K562 (cell line): ENCODE measurements around the gene SERPINH1. TPM values are rescaled to one million over a fixed set of nuclear protein-coding genes. Genes with fewer than 3 reads are reported as not detected.

Experiments
- EGR1 ChIP-seq: fragments of 450-650 bp; conservative IDR thresholded peaks from 2 replicates; pipeline ENCODE4 v1.6.1; 2017; ENCODE audit warnings: mild to moderate bottlenecking
- EP300 ChIP-seq: IDR thresholded peaks from 2 replicates; pipeline ENCODE4 v1.6.1; 2012; ENCODE audit warnings: low read length, improper control_type of control experiment
- ETV1 ChIP-seq: fragments of 450-650 bp; conservative IDR thresholded peaks from 2 replicates; pipeline ENCODE4 v1.6.1; 2016; ENCODE audit warnings: missing genetic modification characterization, control low read depth, low read depth, missing compliant biosample characterization
- JUN ChIP-seq, 2 experiments: sonication (generic) in 1 of 2; formaldehyde crosslinking in 1 of 2; IDR thresholded peaks; 2 replicates each; pipeline versions ENCODE4 v1.6.1 to v1.8.0; 2012 to 2022; ENCODE audit warnings: borderline replicate concordance in 2 of 2, mild to moderate bottlenecking in 2 of 2, improper control_type of control experiment in 1 of 2, low read depth in 1 of 2, low read length in 1 of 2, missing genetic modification reagents in 1 of 2
- KLF6 ChIP-seq: fragments of 250-450 bp; sonication (Bioruptor Pico); IDR thresholded peaks from 2 replicates; pipeline ENCODE4 v1.4.0; 2020; ENCODE audit warnings: mild to moderate bottlenecking, moderate library complexity, borderline replicate concordance
- MIER1 ChIP-seq: fragments of 450-650 bp; IDR thresholded peaks from 2 replicates; pipeline ENCODE4 v1.6.1; 2016; ENCODE audit warnings: antibody characterized with exemption, mild to moderate bottlenecking, low read depth
- MTF1 ChIP-seq: fragments of 250-450 bp; sonication (Bioruptor Pico); IDR thresholded peaks from 2 replicates; pipeline ENCODE4 v1.9.0; 2021; ENCODE audit warnings: moderate library complexity, mild to moderate bottlenecking, inconsistent platforms, borderline replicate concordance
- NFE2L1 ChIP-seq: fragments of 450-650 bp; IDR thresholded peaks from 2 replicates; pipeline ENCODE4 v1.6.1; 2016; ENCODE audit warnings: missing genetic modification characterization, low read depth, mild to moderate bottlenecking, missing compliant biosample characterization, moderate library complexity, borderline replicate concordance
- RBM25 ChIP-seq: fragments of 200-400 bp; formaldehyde crosslinking; IDR thresholded peaks from 2 replicates; pipeline ENCODE4 v1.6.1; 2018; ENCODE audit warnings: low read length, low read depth, moderate library complexity; ENCODE audit not compliant: severe bottlenecking
- RCOR1 ChIP-seq, 2 experiments: IDR thresholded peaks; 2 replicates each; pipeline ENCODE4 v1.6.1; 2012; ENCODE audit warnings: low read depth in 2 of 2, low read length in 2 of 2, borderline replicate concordance in 1 of 2, improper control_type of control experiment in 1 of 2
- TSHZ1 ChIP-seq: fragments of 250-450 bp; sonication (Bioruptor Pico); IDR thresholded peaks from 2 replicates; pipeline ENCODE4 v1.4.0; 2020; ENCODE audit warnings: mild to moderate bottlenecking, moderate library complexity
- ZC3H8 ChIP-seq: fragments of 450-650 bp; IDR thresholded peaks from 2 replicates; pipeline ENCODE4 v1.6.1; 2017
- ZNF121 ChIP-seq: sonication (generic); formaldehyde crosslinking; conservative IDR thresholded peaks from 2 replicates; pipeline ENCODE4 v1.8.0; 2022; ENCODE audit warnings: missing genetic modification reagents
- ZNF592 ChIP-seq: fragments of 450-650 bp; IDR thresholded peaks from 2 replicates; pipeline ENCODE4 v1.6.1; 2017; ENCODE audit warnings: antibody characterized with exemption, mild to moderate bottlenecking
- ZNF639 ChIP-seq, 2 experiments: fragments of 200-800 bp in 1 of 2; sonication (Bioruptor generic) in 1 of 2; sonication (generic) in 1 of 2; formaldehyde crosslinking in 1 of 2; IDR thresholded peaks in 1 of 2; conservative IDR thresholded peaks in 1 of 2; 2 replicates each; pipeline versions ENCODE4 v1.5.0 to v1.6.1; 2016 to 2020; ENCODE audit warnings: missing compliant biosample characterization in 1 of 2, missing genetic modification characterization in 1 of 2, missing genetic modification reagents in 1 of 2
- ZNF79 ChIP-seq: fragments of 250-450 bp; sonication (Bioruptor Pico); IDR thresholded peaks from 2 replicates; pipeline ENCODE4 v1.4.0; 2020; ENCODE audit warnings: low read depth, mild to moderate bottlenecking, moderate library complexity
- polyA plus RNA-seq, 8 experiments: library from polyadenylated mRNA; depleted of rRNA in 4 of 8; stranded (reverse) in 5 of 8; unstranded in 3 of 8; fragments of >200 nt; fragmentation: Nextera tagmentation in 2 of 8; fragmentation: Illumina TruSeq in 1 of 8; extraction: Ambion mirVana in 2 of 8; extraction: Trizol in 1 of 8; gene quantifications; 2 replicates each; pipeline versions ENCODE4 v1.2.1 to v1.2.3, GENCODE V29; 2011 to 2014; ENCODE audit warnings: inconsistent platforms in 1 of 8, missing spikeins in 1 of 8
- total RNA-seq, 7 experiments: library from RNA; depleted of rRNA in 6 of 7; stranded (reverse); fragments of >200 nt in 6 of 7; fragmentation: Illumina TruSeq in 2 of 7; extraction: Trizol in 2 of 7; gene quantifications; 2 replicates each; pipeline versions ENCODE4 v1.2.1 to v1.2.3, GENCODE V29; 2011 to 2021; ENCODE audit warnings: low replicate concordance in 1 of 7

SERPINH1 gene
- total and polyA plus RNA-seq, 9 of the 15 experiments (the other 6 are each of a cell fraction or from before 2014, with no cell fraction given) = 2.8 to 106 (median 67.9) TPM

GRCh38 chr11:75532200-75533048, 29.6 kb upstream of the SERPINH1 start (continued):
- no peak for TF ChIP-seq TSHZ1
- TF ChIP-seq EP300 = no peak; the same call in 1 of the 2 replicates
- no peak for TF ChIP-seq MTF1 (CRISPR knock-in tag)
- no peak for TF ChIP-seq ETV1 (tag)
- TF ChIP-seq MIER1 = no peak
- TF ChIP-seq ZNF592 = peak; percentile 46; the same call in 1 of the 2 replicates
- TF ChIP-seq ZNF79 (CRISPR knock-in tag) = no peak
- TF ChIP-seq JUN (IDR thresholded peaks at IDR 0.05; ENCODE audit: borderline replicate concordance, low read depth, low read length) = no peak
- no peak for TF ChIP-seq JUN (CRISPR knock-in tag; IDR thresholded peaks at IDR 0.05; ENCODE audit: borderline replicate concordance)
- TF ChIP-seq ZNF121 (CRISPR knock-in tag) = no peak
- TF ChIP-seq KLF6 (CRISPR knock-in tag) = no peak
- TF ChIP-seq RCOR1 (IDR thresholded peaks at IDR 0.05; ENCODE audit: borderline replicate concordance in 1 of 2, low read depth in 2 of 2, low read length in 2 of 2) = peak in 1 of 2 experiments; percentile 19; a peak in 1 of 4 replicates
- no peak for TF ChIP-seq ZC3H8
- no peak for TF ChIP-seq ZNF639 (CRISPR knock-in tag; conservative IDR thresholded peaks at IDR 0.05 in 1 of 2, IDR thresholded peaks at IDR 0.05 in 1 of 2)
- TF ChIP-seq EGR1 = no peak
- TF ChIP-seq RBM25 = peak; percentile 72
- no peak for TF ChIP-seq NFE2L1
